Hepatocyte (in vitro differentiated cells): Measurements from ENCODE around the gene TEX51. TPM values are rescaled to one million over a fixed set of nuclear protein-coding genes. Genes with fewer than 3 reads are reported as not detected.
A peak's percentile ranks its signal among the peaks of the same experiment; 100 is the strongest.

Experiments
- DNase-seq: peaks from one replicate; pipeline ENCODE4 v3.0.0-alpha.2; 2016; ENCODE audit warnings: low spot score
- H2AFZ ChIP-seq: fragments of 200-600 bp; sonication (generic); 2 replicates; pipeline ENCODE4 v1.6.0; 2016; ENCODE audit warnings: antibody characterized with exemption, mild to moderate bottlenecking
- H3K27ac ChIP-seq: fragments of 200-600 bp; sonication (generic); 2 replicates; pipeline ENCODE4 v1.5.1; 2016; ENCODE audit warnings: mild to moderate bottlenecking
- H3K27me3 ChIP-seq: fragments of 200-600 bp; sonication (generic); 2 replicates; pipeline ENCODE4 v1.6.1; 2016
- H3K36me3 ChIP-seq: fragments of 200-600 bp; sonication (generic); replicated peaks from 2 replicates; pipeline ENCODE4 v1.5.1; 2016; ENCODE audit warnings: low read depth; ENCODE audit not compliant: insufficient read depth
- H3K4me1 ChIP-seq: fragments of 200-600 bp; sonication (generic); 2 replicates; pipeline ENCODE4 v1.5.1; 2016; ENCODE audit warnings: mild to moderate bottlenecking, moderate library complexity; ENCODE audit not compliant: insufficient read depth
- H3K4me2 ChIP-seq: fragments of 200-600 bp; sonication (generic); 2 replicates; pipeline ENCODE4 v1.6.0; 2016
- H3K4me3 ChIP-seq: fragments of 200-600 bp; sonication (generic); 2 replicates; pipeline ENCODE4 v1.5.1; 2016; ENCODE audit warnings: mild to moderate bottlenecking
- H3K79me2 ChIP-seq: fragments of 200-600 bp; sonication (generic); 2 replicates; pipeline ENCODE4 v1.6.0; 2017; ENCODE audit warnings: mild to moderate bottlenecking
- H3K9me2 ChIP-seq: fragments of 200-600 bp; sonication (generic); replicated peaks from 2 replicates; pipeline ENCODE4 v1.6.0; 2017; ENCODE audit warnings: mild to moderate bottlenecking; ENCODE audit not compliant: insufficient read depth
- H3K9me3 ChIP-seq: fragments of 200-600 bp; sonication (generic); 2 replicates; pipeline ENCODE4 v1.5.1; 2016; ENCODE audit warnings: low read depth, mild to moderate bottlenecking
- H4K20me1 ChIP-seq: fragments of 200-600 bp; sonication (generic); 2 replicates; pipeline ENCODE4 v1.6.0; 2016; ENCODE audit warnings: mild to moderate bottlenecking; ENCODE audit not compliant: insufficient read depth, poor library complexity, severe bottlenecking
- CTCF ChIP-seq: fragments of 200-600 bp; sonication (generic); IDR thresholded peaks from 2 replicates; pipeline ENCODE4 v1.5.1; 2016; ENCODE audit warnings: antibody characterized with exemption, mild to moderate bottlenecking; ENCODE audit not compliant: poor library complexity
- EZH2 ChIP-seq: fragments of 200-600 bp; sonication (generic); IDR thresholded peaks from 2 replicates; pipeline ENCODE4 v1.6.1; 2016; ENCODE audit warnings: antibody characterized with exemption, mild to moderate bottlenecking, borderline replicate concordance
- EZH2phosphoT487 ChIP-seq: fragments of 200-600 bp; sonication (generic); IDR thresholded peaks from one replicate; pipeline ENCODE4 v1.6.1; 2018; ENCODE audit warnings: antibody characterized with exemption, mild to moderate bottlenecking, low read depth, moderate library complexity; ENCODE audit not compliant: unreplicated experiment, severe bottlenecking
- WGBS: methylation state at CpG from one replicate; pipeline ENCODE4 v1.1.6; 2016; ENCODE audit warnings: low lambda C conversion rate; ENCODE audit errors: missing lambda C conversion rate; 5-methylcytosine and 5-hydroxymethylcytosine counted together
- polyA plus RNA-seq: library from polyadenylated mRNA; unstranded; fragments of >200 nt; fragmentation: Nextera tagmentation; extraction: Ambion mirVana; gene quantifications from 2 replicates; pipeline ENCODE4 v1.2.1, GENCODE V29; 2016
- total RNA-seq: library from RNA; depleted of rRNA; stranded (reverse); fragments of >200 nt; gene quantifications from 2 replicates; pipeline ENCODE4 v1.2.3, GENCODE V29; 2014

Gene TEX51
- total and polyA plus RNA-seq, 2 experiments from 2014 or later, result not detected

- no peaks in the 10 kb centered on the region for H3K9me2 ChIP-seq
- peaks cover 13% of the 10 kb centered on the region for H3K4me1 ChIP-seq
- H2AFZ ChIP-seq, result no peak overlapping the region
- no peaks in the 10 kb centered on the region for H3K36me3 ChIP-seq
- H3K27ac ChIP-seq, result peak overlapping the region; percentile 51
- H4K20me1 ChIP-seq, result no peaks in the 10 kb centered on the region
- H3K4me3 ChIP-seq, result no peak overlapping the region
- no peak for DNase-seq
- H3K79me2 ChIP-seq, result no peaks in the 10 kb centered on the region
- no peaks in the 10 kb centered on the region for H3K27me3 ChIP-seq
- no peak for TF ChIP-seq EZH2phosphoT487
- no peak for TF ChIP-seq EZH2
- no peak for TF ChIP-seq CTCF
- 83% methylated on average over 6 of the region's 6 CpGs for WGBS
- no peak overlapping the region for H3K4me2 ChIP-seq
- H3K9me3 ChIP-seq, result no peaks in the 10 kb centered on the region
Observed at GRCh38 chr2:126947103-126947429, 48.4 kb downstream of the TEX51 start.

GRCh38 chr2:126949775-126950174, 51.1 kb downstream of the TEX51 start:
- Histone ChIP-seq H4K20me1 (no peaks in the 10 kb centered on the region), H3K9me2 (no peaks in the 10 kb centered on the region), H3K4me2 (no peak overlapping the region), H3K9me3 (no peaks in the 10 kb centered on the region), H3K36me3 (no peaks in the 10 kb centered on the region), H3K79me2 (no peaks in the 10 kb centered on the region), H3K4me3 (no peak overlapping the region), H3K27me3 (no peaks in the 10 kb centered on the region), H2AFZ (no peak overlapping the region), H3K27ac (no peak overlapping the region), H3K4me1 (peaks cover 18% of the 10 kb centered on the region)
- WGBS, result 91% methylated on average over 9 of the region's 9 CpGs
- DNase-seq, result no peak
- TF ChIP-seq EZH2 (no peak), CTCF (no peak), EZH2phosphoT487 (no peak)

GRCh38 chr2:126950504-126950903, 51.8 kb downstream of the TEX51 start:
- Histone ChIP-seq H3K79me2 (no peaks in the 10 kb centered on the region), H3K36me3 (no peaks in the 10 kb centered on the region), H3K9me3 (no peaks in the 10 kb centered on the region), H3K4me3 (no peak overlapping the region), H3K27ac (no peak overlapping the region), H4K20me1 (no peaks in the 10 kb centered on the region), H3K9me2 (no peaks in the 10 kb centered on the region), H3K27me3 (no peaks in the 10 kb centered on the region), H3K4me1 (peaks cover 18% of the 10 kb centered on the region), H2AFZ (no peak overlapping the region), H3K4me2 (no peak overlapping the region)
- WGBS, result 65% methylated on average over 3 of the region's 3 CpGs
- TF ChIP-seq EZH2, result no peak
- no peak for TF ChIP-seq CTCF
- TF ChIP-seq EZH2phosphoT487, result no peak
- DNase-seq, result no peak

Other genes with a start within 250 kb of the TEX51 start
- 35.0 and 46.9 TPM in 2 replicates for gene GYPC, start 242.7 kb upstream of the TEX51 start, total RNA-seq
- gene GYPC, start 242.7 kb upstream of the TEX51 start, polyA plus RNA-seq, result 84.2 and 87.7 TPM in 2 replicates
- 107 and 109 TPM in 2 replicates for gene BIN1, start 208.3 kb downstream of the TEX51 start, total RNA-seq
- 113 and 122 TPM in 2 replicates for gene BIN1, start 208.3 kb downstream of the TEX51 start, polyA plus RNA-seq